Measurements from ENCODE around the gene CCDC116.

GRCh38 chr22:21685164-21685513 is 52.6 kb downstream of the CCDC116 start:
- no peak for TF ChIP-seq CTCF (IDR thresholded peaks at IDR 0.05 in 2 of 3, conservative IDR thresholded peaks at IDR 0.05 in 1 of 3; ENCODE audit: control insufficient read depth in 2 of 3, extremely low read depth in 1 of 3, insufficient read depth in 1 of 3, low read depth in 3 of 3, low read length in 3 of 3)
- TF ChIP-seq HCFC1 (IDR thresholded peaks at IDR 0.05; ENCODE audit: low read length): no peak
- TF ChIP-seq CEBPB (IDR thresholded peaks at IDR 0.05; ENCODE audit: borderline replicate concordance in 1 of 2, low read depth in 2 of 2, low read length in 2 of 2): no peak
- TF ChIP-seq YY1 (IDR thresholded peaks at IDR 0.05; ENCODE audit: low read depth, low read length): no peak
- no peak for TF ChIP-seq NRF1 (conservative IDR thresholded peaks at IDR 0.05; ENCODE audit: low read depth, low read length)
- no peak for TF ChIP-seq RELA (IDR thresholded peaks at IDR 0.05; ENCODE audit: borderline replicate concordance, partially characterized antibody)
